Vagina (tissue), 2 donors: Measurements from ENCODE around the gene CHST9. TPM values are rescaled to one million over a fixed set of nuclear protein-coding genes. Genes with fewer than 3 reads are reported as not detected.

Source experiments
- DNase-seq, 2 donors: peaks; one replicate each; pipeline ENCODE4 v3.0.0-alpha.2; 2017; ENCODE audit errors: extremely low spot score in 2 of 2
- H3K27ac ChIP-seq: fragments of 200-600 bp; sonication (generic); one replicate; pipeline ENCODE4 v1.5.1; 2019
- H3K27me3 ChIP-seq: fragments of 200-600 bp; sonication (generic); one replicate; pipeline ENCODE4 v1.5.1; 2019
- H3K36me3 ChIP-seq, 2 donors: fragments of 200-600 bp; sonication (generic); one replicate each; pipeline ENCODE4 v1.5.1; 2017 to 2019
- H3K4me1 ChIP-seq: fragments of 200-600 bp; sonication (generic); one replicate; pipeline ENCODE4 v1.5.1; 2019
- H3K4me3 ChIP-seq, 2 donors: fragments of 200-600 bp; sonication (generic); 1 replicate in 1 of 2; 2 replicates in 1 of 2; pipeline ENCODE4 v1.5.1; 2016 to 2019
- H3K9me3 ChIP-seq: fragments of 200-600 bp; sonication (generic); one replicate; pipeline ENCODE4 v1.5.1; 2019
- POLR2A ChIP-seq, 2 donors: fragments of 450-650 bp; IDR thresholded peaks; one replicate each; pipeline ENCODE4 v1.6.1; 2017; ENCODE audit warnings: antibody characterized with exemption in 2 of 2, mild to moderate bottlenecking in 2 of 2, moderate library complexity in 2 of 2
- POLR2AphosphoS5 ChIP-seq, 2 donors: sonication (generic); formaldehyde crosslinking; IDR thresholded peaks; one replicate each; pipeline ENCODE4 v1.9.0; 2017; ENCODE audit warnings: antibody characterized with exemption in 2 of 2, mild to moderate bottlenecking in 2 of 2, low read depth in 1 of 2; ENCODE audit not compliant: insufficient read depth in 1 of 2
- intact Hi-C: fragments of 100-400 bp; cut with DNase I; formaldehyde crosslinking; loops from one replicate; pipeline ENCODE4 v1.15.1; 2023
- total RNA-seq: library from RNA; depleted of rRNA; stranded (reverse); fragments of >200 nt; gene quantifications from one replicate; pipeline ENCODE4 v1.2.3, GENCODE V29; 2016
- TF ChIP-seq, protein P1 (sequence below), 3 experiments: fragments of 450-650 bp in 2 of 3; fragments of 200-600 bp in 1 of 3; sonication (generic) in 1 of 3; IDR thresholded peaks; one replicate each; pipeline ENCODE4 v1.5.1; 2017 to 2019; ENCODE audit warnings: antibody characterized with exemption in 3 of 3, mild to moderate bottlenecking in 2 of 3, moderate library complexity in 2 of 3

Gene CHST9
- total RNA-seq, 1 donor from 2014 or later = 0.74 TPM

DNA sequence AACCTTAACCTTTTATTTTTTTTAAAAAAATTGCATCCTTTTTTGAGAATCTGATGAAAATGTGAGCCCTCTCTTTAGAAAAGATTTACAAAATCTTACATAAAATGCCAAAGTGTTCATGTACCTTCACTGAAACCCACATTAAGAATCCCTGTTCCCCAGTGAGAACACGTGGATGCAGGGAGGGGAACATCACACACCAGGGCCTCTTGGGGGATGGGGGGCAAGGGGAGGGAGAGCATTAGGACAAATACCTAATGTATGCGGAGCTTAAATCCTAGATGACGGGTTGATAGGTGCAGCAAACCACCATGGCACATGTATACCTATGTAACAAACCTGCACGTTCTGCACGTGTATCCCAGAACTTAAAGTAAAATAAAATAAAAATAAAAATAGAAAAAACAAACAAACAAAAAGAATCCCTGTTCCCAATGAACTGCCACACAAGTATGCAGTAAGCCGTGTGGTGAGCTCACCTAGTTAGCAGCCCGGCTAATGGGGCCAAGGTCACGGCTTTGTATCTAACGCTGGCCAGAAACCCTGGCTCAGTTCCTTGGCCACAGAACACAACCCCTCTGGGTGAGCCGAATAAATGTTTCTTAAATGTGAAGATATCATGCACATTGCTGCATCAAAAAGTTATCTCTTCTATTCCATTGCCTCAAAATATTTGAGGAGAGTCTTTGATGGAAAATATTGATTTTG is 41.4 kb downstream of the CHST9 start:
- intact Hi-C loops = no loop called here
- Histone ChIP-seq H3K27ac (no peak overlapping the region), H3K36me3 (no peaks in the 10 kb centered on the region), H3K9me3 (no peaks in the 10 kb centered on the region), H3K4me1 (no peaks in the 10 kb centered on the region), H3K27me3 (no peaks in the 10 kb centered on the region), H3K4me3 (no peak overlapping the region)
- DNase-seq = no peak
- TF ChIP-seq, protein P1, sequence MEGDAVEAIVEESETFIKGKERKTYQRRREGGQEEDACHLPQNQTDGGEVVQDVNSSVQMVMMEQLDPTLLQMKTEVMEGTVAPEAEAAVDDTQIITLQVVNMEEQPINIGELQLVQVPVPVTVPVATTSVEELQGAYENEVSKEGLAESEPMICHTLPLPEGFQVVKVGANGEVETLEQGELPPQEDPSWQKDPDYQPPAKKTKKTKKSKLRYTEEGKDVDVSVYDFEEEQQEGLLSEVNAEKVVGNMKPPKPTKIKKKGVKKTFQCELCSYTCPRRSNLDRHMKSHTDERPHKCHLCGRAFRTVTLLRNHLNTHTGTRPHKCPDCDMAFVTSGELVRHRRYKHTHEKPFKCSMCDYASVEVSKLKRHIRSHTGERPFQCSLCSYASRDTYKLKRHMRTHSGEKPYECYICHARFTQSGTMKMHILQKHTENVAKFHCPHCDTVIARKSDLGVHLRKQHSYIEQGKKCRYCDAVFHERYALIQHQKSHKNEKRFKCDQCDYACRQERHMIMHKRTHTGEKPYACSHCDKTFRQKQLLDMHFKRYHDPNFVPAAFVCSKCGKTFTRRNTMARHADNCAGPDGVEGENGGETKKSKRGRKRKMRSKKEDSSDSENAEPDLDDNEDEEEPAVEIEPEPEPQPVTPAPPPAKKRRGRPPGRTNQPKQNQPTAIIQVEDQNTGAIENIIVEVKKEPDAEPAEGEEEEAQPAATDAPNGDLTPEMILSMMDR (IDR thresholded peaks at IDR 0.05) = no peak
- TF ChIP-seq POLR2AphosphoS5 (IDR thresholded peaks at IDR 0.05; ENCODE audit: insufficient read depth in 1 of 2, low read depth in 1 of 2) (no peak), POLR2A (IDR thresholded peaks at IDR 0.05) (no peak)

DNA sequence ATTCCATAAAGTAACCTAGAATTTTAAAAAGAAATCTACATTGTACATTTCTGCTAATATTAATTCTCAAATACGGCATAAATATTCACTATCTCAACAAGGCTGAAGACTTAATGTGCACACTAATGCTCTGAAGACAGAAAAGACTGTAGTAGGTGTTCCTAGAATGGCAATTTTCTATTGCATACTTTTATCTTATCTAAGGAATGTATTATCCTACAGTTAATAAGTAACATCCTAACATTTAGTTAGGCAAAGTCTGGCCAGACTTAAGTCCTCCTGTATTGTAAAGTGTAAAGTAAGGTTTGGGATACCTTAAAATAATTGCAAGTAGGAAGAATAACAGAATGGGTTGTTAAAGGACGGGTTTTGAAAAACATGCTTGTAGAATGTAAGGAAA is 42.2 kb downstream of the CHST9 start:
- no peak for TF ChIP-seq POLR2AphosphoS5 (IDR thresholded peaks at IDR 0.05; ENCODE audit: insufficient read depth in 1 of 2, low read depth in 1 of 2)
- TF ChIP-seq, protein P1 (IDR thresholded peaks at IDR 0.05) = no peak
- TF ChIP-seq POLR2A (IDR thresholded peaks at IDR 0.05) = no peak
- no peak overlapping the region for H3K4me3 ChIP-seq
- no peak for DNase-seq
- H3K4me1 ChIP-seq = no peaks in the 10 kb centered on the region
- no peak overlapping the region for H3K27ac ChIP-seq
- H3K27me3 ChIP-seq = no peaks in the 10 kb centered on the region
- H3K36me3 ChIP-seq = no peaks in the 10 kb centered on the region
- H3K9me3 ChIP-seq = no peaks in the 10 kb centered on the region
- intact Hi-C loops = no loop called here

DNA sequence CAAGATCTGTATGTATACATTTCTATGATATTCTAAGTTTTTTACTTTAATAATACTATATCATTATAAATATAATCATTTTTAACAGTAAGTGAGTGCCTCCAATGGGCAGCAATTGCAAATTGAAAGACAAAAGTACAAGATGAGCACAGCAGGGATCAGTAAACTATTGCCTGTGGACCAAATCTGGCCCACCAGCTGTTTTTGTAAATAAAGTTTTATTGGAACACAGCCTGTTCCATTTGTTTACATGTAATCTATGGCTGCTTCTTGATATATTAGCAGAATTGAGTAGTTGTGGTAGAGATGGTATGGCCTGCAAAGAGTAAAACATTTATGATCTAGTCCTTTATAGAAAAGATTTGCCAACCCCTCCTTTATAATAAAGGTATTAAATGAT is 43.2 kb downstream of the CHST9 start:
- Histone ChIP-seq H3K27ac (no peak overlapping the region), H3K36me3 (no peaks in the 10 kb centered on the region), H3K4me3 (no peak overlapping the region), H3K9me3 (no peaks in the 10 kb centered on the region), H3K4me1 (no peaks in the 10 kb centered on the region), H3K27me3 (no peaks in the 10 kb centered on the region)
- TF ChIP-seq, protein P1 (IDR thresholded peaks at IDR 0.05) = no peak
- TF ChIP-seq POLR2A (IDR thresholded peaks at IDR 0.05) (no peak), POLR2AphosphoS5 (IDR thresholded peaks at IDR 0.05; ENCODE audit: insufficient read depth in 1 of 2, low read depth in 1 of 2) (no peak)
- no peak for DNase-seq
- intact Hi-C loops = no loop called here

DNA sequence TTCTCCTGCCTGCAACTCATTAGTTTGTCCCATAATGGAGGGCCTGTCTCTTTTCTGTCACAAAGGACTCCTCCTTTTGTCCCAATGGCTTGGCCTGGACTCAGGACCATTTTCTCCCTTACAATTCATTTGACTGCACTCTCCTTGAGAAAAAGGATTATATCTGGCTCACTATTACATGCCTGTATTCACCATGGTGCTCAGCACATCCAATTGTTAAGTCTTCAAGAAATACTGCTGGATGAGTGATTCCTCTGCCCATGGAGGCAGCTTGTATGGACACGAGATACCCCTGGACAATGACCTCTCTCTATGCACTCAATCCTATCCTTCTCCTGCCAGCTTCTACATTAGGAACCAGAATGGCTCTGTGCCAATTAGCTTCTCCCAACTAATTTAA is 47.0 kb downstream of the CHST9 start:
- no peaks in the 10 kb centered on the region for H3K9me3 ChIP-seq
- intact Hi-C loops = no loop called here
- H3K27ac ChIP-seq = no peak overlapping the region
- no peak overlapping the region for H3K4me3 ChIP-seq
- H3K27me3 ChIP-seq = no peaks in the 10 kb centered on the region
- no peaks in the 10 kb centered on the region for H3K36me3 ChIP-seq
- no peaks in the 10 kb centered on the region for H3K4me1 ChIP-seq
- DNase-seq = no peak
- TF ChIP-seq POLR2AphosphoS5 (IDR thresholded peaks at IDR 0.05; ENCODE audit: insufficient read depth in 1 of 2, low read depth in 1 of 2) = no peak
- no peak for TF ChIP-seq POLR2A (IDR thresholded peaks at IDR 0.05)
- TF ChIP-seq, protein P1 (IDR thresholded peaks at IDR 0.05) = no peak

DNA sequence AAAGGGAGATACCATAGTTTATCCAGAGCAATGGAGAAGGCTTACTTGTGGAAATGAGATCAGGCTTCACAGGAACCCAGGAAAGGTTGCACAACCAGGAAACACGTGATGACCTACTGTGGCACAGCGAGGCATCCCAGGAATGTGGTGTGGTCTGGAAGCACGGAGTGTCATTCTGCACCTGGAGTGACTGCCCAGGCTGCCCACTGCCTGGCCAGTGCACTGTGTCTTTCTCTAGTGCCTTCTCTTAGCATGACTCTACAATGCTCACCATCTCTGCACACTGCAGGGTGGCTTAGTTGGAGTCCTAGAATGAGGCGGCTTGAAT is 48.9 kb downstream of the CHST9 start:
- no peak for TF ChIP-seq POLR2AphosphoS5 (IDR thresholded peaks at IDR 0.05; ENCODE audit: insufficient read depth in 1 of 2, low read depth in 1 of 2)
- TF ChIP-seq, protein P1 (IDR thresholded peaks at IDR 0.05) = no peak
- no peaks in the 10 kb centered on the region for H3K4me1 ChIP-seq
- no peaks in the 10 kb centered on the region for H3K9me3 ChIP-seq
- H3K4me3 ChIP-seq = no peak overlapping the region
- no peaks in the 10 kb centered on the region for H3K27me3 ChIP-seq
- no peak for DNase-seq
- no peaks in the 10 kb centered on the region for H3K36me3 ChIP-seq
- H3K27ac ChIP-seq = no peak overlapping the region
- intact Hi-C loops = no loop called here
